Measurements from ENCODE around the gene PWP2. TPM values are rescaled to one million over a fixed set of nuclear protein-coding genes. Genes with fewer than 3 reads are reported as not detected.
"Not testable (repeated sequence)": the region's sequence is repeated elsewhere in the genome, so short reads cannot be mapped to it uniquely, and the experiment has no call there.

The PWP2 gene
- 18.6 and 21.4 TPM in 2 replicates for polyA plus RNA-seq (2014; cell fraction: cytosol; rRNA removed)
- 20.1 and 22.1 TPM in 2 replicates for polyA plus RNA-seq (2014; cell fraction: nucleus; rRNA removed)

DNA sequence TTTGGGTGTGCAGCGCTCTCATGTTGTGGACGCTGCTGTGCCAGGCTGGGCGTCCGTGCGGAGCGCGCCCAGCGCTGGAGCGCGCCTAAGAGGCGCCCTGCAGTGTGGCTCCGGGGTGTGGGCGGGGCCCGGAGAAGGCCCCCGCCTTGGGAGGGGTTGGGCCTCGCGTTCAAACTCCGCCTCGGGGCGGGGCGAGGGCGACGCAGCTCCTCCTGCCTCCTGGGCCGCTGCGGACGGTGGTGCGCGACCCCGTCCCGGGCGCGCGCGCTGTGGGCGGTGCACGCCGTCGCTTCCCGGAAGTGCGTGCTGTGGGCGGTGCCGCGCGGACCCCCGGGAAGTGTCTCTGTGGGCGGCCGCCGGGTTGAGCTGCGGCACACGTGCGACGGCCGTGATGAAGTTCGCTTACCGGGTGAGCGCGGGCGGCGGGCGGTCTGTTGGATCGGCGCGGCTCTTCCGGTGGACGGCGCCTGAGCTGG, at the start of gene PWP2:
TSS of gene PWP2 (plus strand) at position 374 of the 476 bp plus-strand sequence. CDS start at position 392, 18 bp downstream.
- not testable (repeated sequence) for DNase-seq (ENCODE audit: low spot score)

DNA sequence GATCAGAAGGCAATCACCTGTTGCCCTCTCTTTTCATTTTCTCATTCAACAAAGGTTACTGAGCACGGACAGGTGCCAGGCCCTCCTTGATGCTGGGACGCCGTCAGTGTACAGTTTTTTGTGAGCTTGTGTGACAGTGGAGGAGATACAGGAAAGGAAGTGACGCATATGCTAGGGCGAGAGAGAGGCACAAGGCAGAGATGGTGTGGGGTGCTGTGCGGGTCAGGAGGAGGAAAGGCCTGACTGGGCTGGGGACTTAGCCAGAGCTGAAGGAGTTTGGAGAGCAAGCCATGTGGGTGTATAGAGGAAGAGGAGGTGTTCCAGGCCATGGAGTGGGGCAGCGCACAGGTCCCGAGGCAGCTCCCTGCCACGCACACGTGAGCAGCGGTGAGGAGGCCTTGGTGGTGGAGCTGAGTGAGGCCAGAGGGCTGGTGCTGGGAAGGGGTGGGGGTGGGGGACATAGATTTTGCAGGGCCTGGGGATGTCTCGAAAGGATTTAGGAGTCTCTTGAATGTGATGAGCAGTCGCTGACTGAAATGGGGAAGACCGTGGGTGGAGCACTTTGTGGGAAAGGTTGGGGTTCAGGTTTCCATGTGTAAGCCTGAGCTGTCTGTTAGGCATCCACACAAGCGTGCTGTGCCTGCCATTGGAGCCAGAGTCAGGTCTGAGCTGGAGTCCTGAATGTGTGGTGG, 49.1 kb upstream of the PWP2 start:
- no peak for DNase-seq (ENCODE audit: low spot score)

DNA sequence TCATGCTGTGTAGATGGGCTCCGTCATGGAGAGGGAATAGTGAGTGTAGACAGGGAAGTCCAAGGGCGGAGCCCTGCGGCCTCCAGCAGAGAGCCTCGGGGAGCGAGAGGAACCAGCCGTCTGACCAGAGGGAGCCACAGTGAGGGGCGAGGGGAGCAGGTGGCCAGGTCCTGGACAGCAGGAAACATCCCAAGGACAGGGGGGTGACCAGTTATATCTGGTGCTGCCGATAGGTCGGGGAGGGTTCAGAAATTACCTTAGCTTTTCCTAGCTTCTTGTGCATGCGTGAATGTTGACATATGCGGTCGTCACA, 48.6 kb upstream of the PWP2 start:
- no peak for DNase-seq (ENCODE audit: low spot score)

DNA sequence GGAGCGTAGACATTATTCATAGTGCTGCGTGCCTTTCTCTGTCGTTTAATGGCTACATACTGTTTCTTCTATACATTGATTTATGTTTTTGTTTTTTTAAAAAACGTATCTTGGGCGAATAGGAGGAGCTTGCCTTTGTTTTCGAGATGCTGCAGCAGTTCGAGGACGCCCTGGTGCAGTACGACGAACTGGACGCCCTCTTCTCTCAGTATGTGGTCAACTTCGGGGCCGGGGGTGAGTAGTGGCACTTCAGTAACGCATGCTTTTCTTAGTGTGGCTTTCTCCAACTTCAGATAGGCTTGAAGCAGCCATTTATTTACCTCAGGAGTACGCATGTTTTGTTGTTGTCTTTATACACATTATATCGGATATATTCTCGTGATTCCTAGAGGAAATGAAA, 48.2 kb upstream of the PWP2 start:
- no peak for DNase-seq (ENCODE audit: low spot score)

DNA sequence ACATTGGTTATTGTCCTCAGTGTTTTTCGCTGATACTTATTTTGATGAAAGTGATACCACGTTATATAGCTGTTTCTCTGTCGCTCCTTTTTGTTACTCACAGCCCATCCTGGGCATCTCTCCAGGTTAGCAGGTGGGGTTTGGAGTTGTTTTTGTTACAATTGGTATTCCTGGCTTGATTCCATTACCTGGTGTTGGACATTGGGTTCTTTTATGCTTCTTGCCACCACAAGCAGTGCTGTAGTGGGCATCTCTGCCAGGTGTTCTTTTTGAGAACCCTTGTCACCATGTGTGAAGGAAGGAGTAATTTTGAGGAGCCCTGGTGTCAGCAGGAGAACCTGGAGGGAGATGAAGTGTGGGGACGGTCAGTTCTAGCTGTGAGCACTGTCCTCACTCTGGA, 47.5 kb upstream of the PWP2 start:
- no peak for DNase-seq (ENCODE audit: low spot score)

DNA sequence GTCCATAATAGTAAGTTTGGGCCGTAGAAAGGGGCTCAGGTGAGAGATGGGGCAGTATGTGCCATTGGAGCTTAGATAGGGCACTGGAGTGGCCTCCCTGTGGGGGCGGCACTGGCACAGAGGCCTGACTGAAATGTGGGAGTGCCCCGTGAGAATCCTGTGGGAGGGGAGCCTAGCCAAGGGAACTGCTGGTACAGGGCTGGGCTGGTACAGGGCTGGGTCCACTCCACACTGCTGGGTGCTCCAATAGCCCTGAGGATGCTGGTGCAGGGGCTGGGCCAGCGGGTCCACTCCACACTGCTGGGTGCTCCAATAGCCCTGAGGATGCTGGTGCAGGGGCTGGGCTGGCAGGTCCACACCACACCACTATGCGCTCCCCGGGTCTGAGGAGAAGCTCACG, 44.8 kb upstream of the PWP2 start:
- no peak for DNase-seq (ENCODE audit: low spot score)

DNA sequence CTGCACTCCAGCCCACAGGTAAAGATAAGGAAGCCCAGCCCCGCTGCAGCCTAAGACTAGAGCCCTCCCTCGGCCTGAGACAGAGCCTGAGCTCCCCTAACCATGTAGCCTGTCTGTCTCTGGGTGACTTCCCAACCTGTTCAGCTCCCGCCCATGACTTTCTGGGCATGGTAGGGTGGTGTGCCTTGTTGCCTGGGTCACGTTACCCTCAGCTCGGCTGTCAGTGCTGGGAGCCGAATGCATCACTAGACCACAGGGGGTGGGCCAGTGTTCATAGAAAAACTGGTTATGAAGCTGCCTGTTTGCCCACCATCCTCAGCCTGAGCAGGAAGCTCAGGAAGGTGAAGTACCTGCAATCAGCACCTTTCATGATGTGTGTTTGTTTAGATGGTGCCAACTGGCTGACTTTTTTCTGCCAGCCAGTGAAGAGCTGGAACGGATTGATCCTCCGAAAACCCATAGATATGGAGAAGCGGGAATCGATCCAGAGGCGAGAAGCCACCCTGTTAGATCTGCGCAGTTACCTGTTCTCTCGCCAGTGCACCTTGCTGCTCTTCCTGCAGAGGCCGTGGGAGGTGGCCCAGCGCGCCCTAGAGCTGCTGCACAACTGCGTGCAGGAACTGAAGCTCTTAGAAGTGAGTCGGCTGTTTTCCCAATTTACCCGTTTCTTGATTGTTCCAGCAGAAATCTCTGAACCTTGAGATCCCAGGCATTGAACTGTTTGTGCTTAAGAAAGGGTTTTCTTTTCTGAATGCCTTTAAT, 43.9 kb upstream of the PWP2 start:
- DNase-seq (ENCODE audit: low spot score), result no peak

DNA sequence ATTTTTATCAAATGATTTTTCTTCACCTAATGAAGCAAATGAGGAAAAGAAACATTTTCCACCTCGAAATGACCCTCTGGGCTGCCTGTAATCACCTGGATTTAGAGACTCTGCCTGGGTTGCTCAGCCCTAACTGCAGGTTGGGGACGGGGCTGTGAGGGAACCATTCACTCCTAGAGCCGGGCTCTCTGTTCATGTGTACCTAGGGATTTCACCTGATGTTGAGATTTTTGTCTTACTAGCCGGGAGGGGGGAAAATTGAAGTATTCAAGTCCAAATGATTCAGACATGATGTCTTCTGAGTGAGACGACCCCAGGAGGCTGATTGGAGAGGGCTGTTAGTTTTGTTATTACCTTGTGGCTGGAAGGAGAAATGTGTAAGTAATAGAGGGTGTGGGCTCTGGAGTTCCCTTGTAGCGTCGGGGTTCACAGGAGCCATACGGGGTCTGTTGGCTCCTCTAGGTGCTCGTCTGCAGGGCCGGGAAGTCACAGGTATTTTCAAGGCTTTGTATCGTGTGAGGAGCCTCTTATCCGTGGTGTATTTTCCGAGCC, 42.3 kb upstream of the PWP2 start:
- no peak for DNase-seq (ENCODE audit: low spot score)

DNA sequence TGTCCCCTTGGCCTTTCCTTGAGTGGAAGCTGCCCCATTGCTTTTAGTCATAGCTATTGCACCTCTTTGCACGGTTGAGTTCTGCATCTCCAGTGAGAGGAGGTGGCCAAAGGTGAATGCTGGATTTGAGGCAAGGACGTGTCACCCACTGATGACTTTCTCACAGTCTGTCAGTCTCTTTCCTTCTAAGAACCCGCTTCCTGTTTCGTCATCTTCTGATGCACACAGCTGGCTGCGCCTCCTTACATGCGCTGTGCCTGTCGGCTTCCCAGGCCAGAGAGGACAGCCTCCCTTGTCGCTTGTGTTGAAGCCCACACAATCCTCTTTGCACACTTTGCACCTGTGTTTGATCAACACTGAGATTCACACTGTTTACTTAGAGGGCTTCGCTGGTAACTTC, 41.8 kb upstream of the PWP2 start:
- no peak for DNase-seq (ENCODE audit: low spot score)

DNA sequence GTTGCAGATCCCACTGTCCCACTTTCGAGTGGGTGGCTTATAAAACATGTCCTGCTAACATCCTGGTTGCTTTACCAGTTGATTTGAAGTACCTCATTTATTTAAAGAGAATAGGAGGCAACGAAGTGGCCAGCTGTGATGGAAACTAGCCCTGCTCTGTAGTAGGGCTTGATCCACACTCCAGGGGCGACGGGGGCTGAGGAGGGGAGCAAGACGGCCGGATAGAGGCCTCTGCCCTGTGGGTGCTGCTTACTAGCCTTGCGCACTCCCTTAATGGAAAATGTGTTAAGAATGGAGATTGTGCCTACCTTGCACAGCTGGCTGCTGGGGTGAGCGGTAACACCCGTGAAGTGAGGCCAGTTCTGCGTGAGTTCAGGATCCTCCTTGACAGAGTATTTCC, 41.1 kb upstream of the PWP2 start:
- no peak for DNase-seq (ENCODE audit: low spot score)

DNA sequence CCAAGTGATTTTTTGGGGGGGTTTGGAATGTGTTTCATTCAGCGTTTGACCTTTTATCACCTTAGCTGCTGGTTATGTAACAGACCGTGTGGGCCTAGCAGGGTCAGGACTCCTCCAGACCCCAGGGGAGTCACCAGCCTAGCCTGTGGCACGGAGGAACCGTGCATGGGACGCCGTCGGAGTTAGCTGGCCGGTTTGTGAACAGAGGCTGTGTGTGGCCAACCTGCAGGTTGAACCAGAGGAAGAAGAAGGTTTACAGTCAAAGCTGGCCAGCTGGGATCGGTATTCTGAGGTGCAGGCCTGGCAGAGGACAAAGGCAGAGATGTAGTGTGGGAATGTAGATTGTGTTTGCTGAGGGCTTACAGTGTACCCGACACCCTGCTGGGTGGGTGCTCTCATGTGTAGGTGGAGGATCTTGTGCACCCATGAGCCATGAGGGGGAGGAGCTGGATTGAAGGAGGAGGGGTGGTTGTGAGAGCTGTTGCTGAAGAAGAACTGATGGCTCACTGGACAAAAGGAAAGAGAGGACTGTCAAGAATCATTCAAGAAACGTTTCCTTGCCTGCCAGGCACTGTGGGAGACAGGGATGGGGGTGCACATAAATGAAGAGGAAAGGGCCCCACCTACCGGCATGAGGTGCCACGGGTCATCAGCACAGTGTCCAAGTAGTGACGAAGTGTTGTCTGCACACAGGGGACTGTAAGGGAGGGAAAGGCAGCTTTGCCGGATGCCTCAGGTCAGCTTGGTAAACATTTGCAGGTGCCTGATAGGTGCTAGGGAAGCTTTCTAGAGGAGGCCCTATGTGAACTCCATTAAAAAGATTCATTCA, 40.0 kb upstream of the PWP2 start:
- DNase-seq (ENCODE audit: low spot score), result no peak

DNA sequence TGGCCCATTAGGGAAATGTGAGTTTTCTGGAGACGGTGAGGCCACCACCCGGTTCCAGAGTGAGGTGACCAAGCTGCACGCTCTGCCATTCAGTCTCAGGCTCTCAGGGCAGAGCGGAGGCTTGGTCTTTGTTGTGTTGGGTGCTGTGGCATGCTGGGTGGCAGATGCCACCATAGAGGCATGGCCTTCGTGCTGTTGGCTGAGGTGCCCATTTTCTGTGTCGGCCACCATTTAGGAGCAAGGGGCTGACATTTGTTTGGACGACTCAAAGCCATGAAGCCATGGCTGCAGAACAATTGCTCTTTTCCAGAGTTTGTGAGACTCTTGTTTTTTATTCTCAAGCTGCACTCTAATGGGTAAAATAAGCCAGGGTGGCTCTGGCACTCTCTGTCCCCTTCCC, 36.8 kb upstream of the PWP2 start:
- DNase-seq (ENCODE audit: low spot score), result no peak

DNA sequence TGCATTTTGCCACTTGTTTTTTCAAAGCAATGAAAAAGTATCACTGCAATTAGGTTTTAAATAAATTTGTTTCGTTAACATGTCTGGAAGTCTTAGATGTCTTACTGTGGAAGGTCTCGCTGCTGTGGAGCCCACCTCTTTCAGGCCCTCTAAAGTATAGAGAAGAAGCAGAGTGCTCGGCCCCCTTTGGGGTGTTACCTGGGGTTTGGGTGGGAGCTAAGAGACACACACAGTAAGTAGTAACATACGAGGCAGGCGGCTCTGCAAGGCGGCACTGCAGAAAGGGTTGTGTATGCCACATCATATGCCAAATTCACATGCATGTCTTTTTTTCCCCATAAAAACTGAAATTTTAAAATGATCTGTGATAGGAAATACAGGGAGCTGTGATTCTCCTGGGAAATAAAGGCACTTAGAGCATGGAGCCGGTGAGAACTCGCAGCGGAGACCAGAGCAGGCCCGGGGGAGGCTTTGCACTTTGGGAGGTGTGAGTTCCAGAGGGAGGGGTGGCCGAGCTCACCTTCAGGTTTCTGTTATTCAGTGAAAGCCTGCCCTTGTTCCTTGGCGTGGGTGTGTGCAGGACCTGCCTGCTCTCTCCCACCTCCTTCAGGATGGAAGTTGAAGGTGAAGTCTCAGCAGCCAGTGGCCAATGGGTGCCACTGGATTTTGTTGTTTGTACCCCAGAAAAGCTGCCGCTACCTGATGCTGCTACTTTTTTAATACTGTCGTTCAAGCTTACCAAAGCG, 35.7 kb upstream of the PWP2 start:
- no peak for DNase-seq (ENCODE audit: low spot score)

DNA sequence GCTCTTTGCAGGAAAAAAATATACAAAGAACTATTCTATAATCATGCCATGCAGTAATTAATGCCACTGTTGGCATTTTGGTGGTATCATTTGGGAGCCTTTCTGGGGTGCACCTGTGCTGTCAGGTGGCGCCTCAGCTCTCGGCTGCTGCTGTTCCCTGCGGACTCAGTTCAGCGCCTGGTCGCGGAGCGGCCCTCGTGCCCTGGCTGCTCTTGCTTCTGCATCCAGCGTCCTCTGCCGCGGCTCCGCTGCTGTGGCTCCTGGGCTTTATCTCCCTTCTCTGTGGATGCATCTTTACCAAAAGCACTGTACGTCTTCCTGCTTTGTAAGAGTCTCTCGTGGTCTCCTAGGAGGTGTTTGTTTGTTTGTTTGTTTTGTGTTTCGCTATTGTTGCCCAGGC, 35.1 kb upstream of the PWP2 start:
- DNase-seq (ENCODE audit: low spot score), result no peak

DNA sequence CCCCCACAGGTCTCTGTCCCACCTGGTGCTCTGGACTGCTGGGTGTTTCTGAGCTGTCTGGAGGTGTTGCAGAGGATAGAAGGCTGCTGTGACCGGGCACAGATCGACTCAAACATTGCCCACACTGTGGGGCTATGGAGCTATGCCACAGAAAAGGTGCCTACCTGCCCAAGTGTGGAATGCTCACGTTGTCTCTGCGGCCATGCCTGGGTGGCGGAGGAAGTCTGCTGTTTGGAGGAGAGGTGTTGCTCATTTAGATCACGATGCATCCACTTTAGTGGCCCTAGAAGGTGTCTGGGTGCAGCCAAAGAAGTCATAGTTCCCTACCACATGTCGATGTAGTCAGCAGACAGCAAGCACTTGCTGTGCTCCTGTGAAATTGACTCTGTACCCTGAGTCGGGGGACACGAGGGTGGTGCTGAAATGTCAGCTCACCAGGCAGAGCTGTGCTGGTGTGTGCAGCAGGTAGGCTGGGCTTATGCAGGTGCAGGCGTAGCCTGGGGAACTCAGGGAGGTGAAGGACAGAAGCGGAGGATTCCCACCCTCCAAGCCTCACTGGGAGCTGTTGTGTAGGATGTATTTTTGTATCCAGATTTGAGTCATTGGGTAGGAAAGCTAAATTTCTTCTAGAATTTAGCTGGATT, 32.8 kb upstream of the PWP2 start:
- no peak for DNase-seq (ENCODE audit: low spot score)

DNA sequence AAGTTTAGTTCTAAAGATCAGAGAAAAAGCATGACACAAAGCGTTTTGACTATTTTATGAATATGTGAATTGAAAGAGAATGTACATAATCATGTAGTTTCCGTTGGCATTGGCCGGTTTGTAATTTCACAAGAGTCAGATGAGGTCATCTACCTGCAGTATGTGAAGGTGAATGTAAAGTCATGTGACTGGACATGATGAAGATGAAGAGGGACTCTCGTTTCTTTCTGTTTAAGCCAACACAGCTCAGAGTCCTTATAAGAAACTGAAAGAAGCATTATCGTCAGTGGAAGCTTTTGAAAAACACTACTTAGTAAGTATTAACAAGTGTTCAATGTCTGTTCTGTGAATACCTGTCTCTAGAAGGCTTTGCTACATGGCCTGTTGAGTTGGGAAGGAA, 30.9 kb upstream of the PWP2 start:
- DNase-seq (ENCODE audit: low spot score), result no peak

DNA sequence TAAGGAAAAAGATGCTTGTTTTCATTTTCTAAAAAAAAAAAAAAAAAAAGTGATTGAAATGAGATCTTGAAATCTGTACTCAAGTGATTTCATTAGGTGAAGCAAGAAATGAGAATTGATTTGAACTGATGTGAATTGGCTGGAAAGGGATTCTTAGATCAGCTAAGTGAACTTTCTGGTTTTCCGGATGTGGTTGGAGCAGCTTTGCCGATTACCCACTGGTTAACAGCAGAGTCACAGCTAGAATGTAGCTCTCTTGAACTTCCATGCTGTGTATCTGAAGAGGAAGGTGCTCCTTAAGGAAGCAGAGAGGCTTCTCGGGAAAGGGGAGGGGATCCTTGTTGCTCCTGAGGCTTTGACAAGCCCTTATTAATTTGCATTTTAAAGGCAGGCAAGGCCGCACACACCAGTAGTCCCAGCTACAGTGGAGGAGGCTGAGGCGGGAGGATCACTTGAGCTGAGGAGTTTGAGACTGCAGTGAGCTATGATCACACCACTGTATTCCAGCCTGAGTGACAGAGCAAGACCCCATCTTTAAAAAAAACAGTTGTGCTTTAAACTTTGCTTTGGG, 28.7 kb upstream of the PWP2 start:
- no peak for DNase-seq (ENCODE audit: low spot score)

DNA sequence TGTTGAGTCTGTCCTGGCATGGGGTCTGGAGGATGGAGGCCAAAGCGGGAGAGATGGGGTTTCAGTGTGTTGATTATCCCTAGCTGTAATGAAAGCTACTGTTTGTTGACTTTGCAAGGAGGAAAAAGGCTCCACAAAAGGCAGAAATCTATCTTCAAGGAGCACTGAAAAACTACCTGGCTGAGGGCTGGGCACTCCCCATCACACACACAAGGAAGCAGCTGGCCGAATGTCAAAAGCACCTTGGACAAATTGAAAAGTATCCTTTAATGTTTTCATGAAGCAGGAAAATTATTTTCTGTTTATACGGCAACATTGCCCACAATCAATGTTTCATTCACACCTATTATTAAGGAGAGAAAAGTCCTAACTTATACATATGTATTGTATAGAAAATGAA, 27.8 kb upstream of the PWP2 start:
- no peak for DNase-seq (ENCODE audit: low spot score)

DNA sequence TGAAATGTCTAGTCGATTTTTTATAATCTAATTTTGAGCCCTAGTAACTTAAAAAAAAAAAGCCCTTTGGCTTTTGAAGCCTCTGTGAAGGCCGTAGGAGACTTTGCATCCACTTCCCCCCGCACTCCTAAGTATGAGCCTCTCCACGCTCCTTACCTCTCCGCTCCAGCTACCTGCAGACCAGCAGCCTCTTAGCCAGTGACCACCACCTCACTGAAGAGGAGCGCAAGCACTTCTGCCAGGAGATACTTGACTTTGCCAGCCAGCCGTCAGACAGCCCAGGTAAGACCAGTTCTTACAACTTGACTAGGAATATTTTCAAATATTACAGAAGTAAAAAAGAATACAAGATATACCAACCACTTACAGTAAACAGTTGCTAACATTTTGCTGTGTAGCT, 27.4 kb upstream of the PWP2 start:
- DNase-seq (ENCODE audit: low spot score), result no peak

DNA sequence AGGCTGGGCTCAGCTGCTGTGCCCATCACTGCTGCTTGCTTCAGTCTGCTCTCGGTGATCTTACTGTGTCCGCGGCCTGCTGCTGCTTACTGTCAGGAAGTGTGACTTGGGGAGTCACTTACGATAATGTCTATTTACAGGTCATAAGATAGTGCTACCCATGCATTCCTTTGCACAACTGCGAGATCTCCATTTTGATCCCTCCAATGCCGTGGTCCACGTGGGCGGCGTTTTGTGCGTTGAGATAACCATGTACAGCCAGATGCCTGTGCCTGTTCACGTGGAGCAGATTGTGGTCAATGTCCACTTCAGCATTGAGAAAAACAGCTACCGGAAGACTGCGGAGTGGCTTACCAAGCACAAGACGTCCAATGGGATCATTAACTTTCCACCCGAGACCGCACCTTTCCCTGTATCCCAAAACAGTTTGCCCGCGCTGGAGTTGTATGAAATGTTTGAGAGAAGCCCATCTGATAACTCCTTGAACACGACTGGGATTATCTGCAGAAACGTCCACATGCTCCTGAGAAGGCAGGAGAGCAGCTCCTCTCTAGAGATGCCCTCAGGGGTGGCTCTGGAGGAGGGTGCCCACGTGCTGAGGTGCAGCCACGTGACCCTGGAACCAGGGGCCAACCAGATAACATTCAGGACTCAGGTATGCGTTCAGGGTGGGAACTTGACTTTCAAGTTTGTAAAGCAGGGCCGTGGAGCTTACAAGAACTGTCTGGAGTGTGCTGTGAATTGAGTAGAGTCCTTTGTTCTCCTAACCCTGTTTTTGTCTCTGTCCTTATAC, 24.4 kb upstream of the PWP2 start:
- DNase-seq (ENCODE audit: low spot score), result no peak
